H1 (cell line): ENCODE data around the gene NECAP2.

ENCODE experiments used
- BCL11A ChIP-seq, 2 experiments: IDR thresholded peaks; one replicate each; pipeline ENCODE4 v1.6.1; 2011; ENCODE audit warnings: low read depth in 2 of 2, low read length in 2 of 2, mild to moderate bottlenecking in 2 of 2
- EP300 ChIP-seq, 2 experiments: IDR thresholded peaks; 1 replicate in 1 of 2; 2 replicates in 1 of 2; pipeline ENCODE4 v1.6.1; 2011 to 2012; ENCODE audit warnings: low read depth in 2 of 2, low read length in 2 of 2, mild to moderate bottlenecking in 2 of 2, borderline replicate concordance in 1 of 2, inconsistent platforms in 1 of 2, moderate library complexity in 1 of 2
- EZH2 ChIP-seq: fragments of 200-600 bp; sonication (generic); IDR thresholded peaks from 2 replicates; pipeline ENCODE4 v1.7.1; 2012; ENCODE audit warnings: low read depth, mild to moderate bottlenecking, moderate library complexity, low read length, inconsistent platforms; ENCODE audit not compliant: severe bottlenecking
- JUN ChIP-seq: IDR thresholded peaks from 2 replicates; pipeline ENCODE4 v1.6.1; 2011; ENCODE audit warnings: low read depth, mild to moderate bottlenecking, improper control_type of control experiment, low read length
- NANOG ChIP-seq: IDR thresholded peaks from 2 replicates; pipeline ENCODE4 v1.6.1; 2011; ENCODE audit warnings: low read length, low read depth, mild to moderate bottlenecking, inconsistent platforms; ENCODE audit not compliant: insufficient read depth, poor library complexity, severe bottlenecking
- POLR2AphosphoS5 ChIP-seq: IDR thresholded peaks from 2 replicates; pipeline ENCODE4 v1.6.1; 2011; ENCODE audit warnings: low read depth, low read length
- RAD21 ChIP-seq, 2 experiments: IDR thresholded peaks in 1 of 2; conservative IDR thresholded peaks in 1 of 2; 2 replicates each; pipeline ENCODE4 v1.6.1; 2011; ENCODE audit warnings: low read depth in 2 of 2, low read length in 2 of 2, improper control_type of control experiment in 1 of 2, inconsistent platforms in 1 of 2, mild to moderate bottlenecking in 1 of 2, moderate library complexity in 1 of 2
- YY1 ChIP-seq: IDR thresholded peaks from 2 replicates; pipeline ENCODE4 v1.6.1; 2011; ENCODE audit warnings: low read depth, mild to moderate bottlenecking, low read length
- ZNF274 ChIP-seq: IDR thresholded peaks from 2 replicates; pipeline ENCODE4 v1.7.0; 2012; ENCODE audit warnings: low read length, borderline replicate concordance; ENCODE audit errors: extremely low read depth
- TF ChIP-seq, protein P1 (sequence below), 3 experiments: IDR thresholded peaks; 1 replicate in 2 of 3; 2 replicates in 1 of 3; pipeline versions ENCODE4 v1.5.1 to v1.6.1; 2011; ENCODE audit warnings: low read length in 3 of 3, mild to moderate bottlenecking in 3 of 3, inconsistent platforms in 2 of 3, low read depth in 1 of 3, moderate library complexity in 1 of 3; ENCODE audit not compliant: insufficient read depth in 1 of 3; ENCODE audit errors: control extremely low read depth in 1 of 3

DNA sequence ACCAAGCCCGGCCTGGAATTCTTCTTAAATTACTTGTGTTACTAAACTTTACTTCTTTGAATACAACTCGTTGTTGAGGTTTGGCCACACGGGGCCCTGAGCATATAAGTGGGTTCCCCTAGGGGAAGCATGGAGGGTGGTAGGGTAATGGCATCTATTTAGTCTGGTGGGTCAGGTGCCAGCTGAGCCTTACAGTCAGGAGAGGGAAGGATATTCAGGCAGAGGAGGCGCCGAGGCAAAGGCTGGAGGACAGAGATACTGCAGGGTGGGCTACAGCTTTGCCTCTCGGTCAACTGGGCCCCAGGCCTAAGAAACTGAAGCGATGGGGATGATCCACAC, 424 bp upstream of the NECAP2 start:
- TF ChIP-seq, protein P1, sequence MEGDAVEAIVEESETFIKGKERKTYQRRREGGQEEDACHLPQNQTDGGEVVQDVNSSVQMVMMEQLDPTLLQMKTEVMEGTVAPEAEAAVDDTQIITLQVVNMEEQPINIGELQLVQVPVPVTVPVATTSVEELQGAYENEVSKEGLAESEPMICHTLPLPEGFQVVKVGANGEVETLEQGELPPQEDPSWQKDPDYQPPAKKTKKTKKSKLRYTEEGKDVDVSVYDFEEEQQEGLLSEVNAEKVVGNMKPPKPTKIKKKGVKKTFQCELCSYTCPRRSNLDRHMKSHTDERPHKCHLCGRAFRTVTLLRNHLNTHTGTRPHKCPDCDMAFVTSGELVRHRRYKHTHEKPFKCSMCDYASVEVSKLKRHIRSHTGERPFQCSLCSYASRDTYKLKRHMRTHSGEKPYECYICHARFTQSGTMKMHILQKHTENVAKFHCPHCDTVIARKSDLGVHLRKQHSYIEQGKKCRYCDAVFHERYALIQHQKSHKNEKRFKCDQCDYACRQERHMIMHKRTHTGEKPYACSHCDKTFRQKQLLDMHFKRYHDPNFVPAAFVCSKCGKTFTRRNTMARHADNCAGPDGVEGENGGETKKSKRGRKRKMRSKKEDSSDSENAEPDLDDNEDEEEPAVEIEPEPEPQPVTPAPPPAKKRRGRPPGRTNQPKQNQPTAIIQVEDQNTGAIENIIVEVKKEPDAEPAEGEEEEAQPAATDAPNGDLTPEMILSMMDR (IDR thresholded peaks at IDR 0.05; ENCODE audit: control extremely low read depth in 1 of 3, insufficient read depth in 1 of 3, low read depth in 1 of 3, low read length in 3 of 3) = no peak
- no peak for TF ChIP-seq EZH2
- TF ChIP-seq POLR2AphosphoS5 = no peak
- no peak for TF ChIP-seq BCL11A (IDR thresholded peaks at IDR 0.05; ENCODE audit: low read depth in 2 of 2, low read length in 2 of 2)
- TF ChIP-seq JUN = no peak
- TF ChIP-seq EP300 (IDR thresholded peaks at IDR 0.05; ENCODE audit: borderline replicate concordance in 1 of 2, low read depth in 2 of 2, low read length in 2 of 2) = no peak
- TF ChIP-seq YY1 = no peak
- no peak for TF ChIP-seq ZNF274
- TF ChIP-seq NANOG = no peak
- TF ChIP-seq RAD21 (IDR thresholded peaks at IDR 0.05 in 1 of 2, conservative IDR thresholded peaks at IDR 0.05 in 1 of 2; ENCODE audit: low read depth in 2 of 2, low read length in 2 of 2) = no peak
